ENCODE data around the gene TMEM62. TPM values are rescaled to one million over a fixed set of nuclear protein-coding genes. Genes with fewer than 3 reads are reported as not detected.

The TMEM62 gene
- total and polyA plus RNA-seq, 2 donors (not counting 1 experiment from before 2014, with no cell fraction given): 18.6 to 65.3 TPM

DNA sequence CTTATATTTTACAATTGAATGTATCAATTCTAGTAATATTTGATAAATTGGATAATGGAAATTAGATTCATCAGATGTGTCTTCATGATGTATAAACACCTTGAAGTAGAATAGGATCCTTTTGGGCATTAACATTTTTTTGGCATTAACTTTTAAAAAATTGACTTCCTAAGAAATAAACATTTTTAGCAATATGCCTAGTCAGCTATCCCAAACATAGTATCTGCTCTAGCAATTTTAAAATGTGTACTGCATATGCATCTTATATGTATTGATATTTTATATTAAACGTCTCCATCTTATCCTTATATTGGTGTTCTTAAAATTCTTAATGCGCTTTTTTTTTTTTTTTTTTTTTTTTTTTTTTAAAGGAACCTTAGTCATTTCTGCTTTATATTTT, 60.3 kb downstream of the TMEM62 start:
- ChIA-PET CTCF (interaction anchor here (0.7 to 4.1 kb wide), 2 partner anchors 11 to 32 kb away, joined by 3 to 19 read pairs; no protein-coding TSS in a partner anchor), POLR2A (no interaction called here)
- H3K4me1 Mint-ChIP-seq: peaks cover 24% of the 10 kb centered on the region
- peaks cover 7% of the 10 kb centered on the region for H3K9me3 Mint-ChIP-seq (ENCODE audit: insufficient read depth)
- no CpG with 5 or more reads among the region's 2 CpGs for WGBS (ENCODE audit: insufficient coverage)
- H3K36me3 ChIP-seq (replicated peaks in 1 of 2; ENCODE audit: control extremely low read depth in 1 of 2, control insufficient read depth in 1 of 2, extremely low read depth in 1 of 2, insufficient read depth in 2 of 2, low read length in 1 of 2): peaks cover 13 to 78% of the 10 kb centered on the region in 2 experiments
- ATAC-seq (ENCODE audit: low read depth) (no peak), DNase-seq (no peak)
- no peak overlapping the region for H3K27ac Mint-ChIP-seq
- no peak overlapping the region for H3K4me3 ChIP-seq (ENCODE audit: control extremely low read depth in 1 of 5, extremely low read depth in 1 of 5, insufficient read depth in 1 of 5, low read depth in 2 of 5, low read length in 4 of 5)
- no peaks in the 10 kb centered on the region for H3K27me3 ChIP-seq (replicated peaks in 1 of 4; ENCODE audit: control extremely low read depth in 1 of 4, control insufficient read depth in 3 of 4, insufficient read depth in 4 of 4, low read length in 3 of 4)
- H3K27ac ChIP-seq (ENCODE audit: low read length in 2 of 2): no peak overlapping the region
- peaks cover 35% of the 10 kb centered on the region for H4K20me1 ChIP-seq (ENCODE audit: control insufficient read depth, insufficient read depth, low read length, poor library complexity, severe bottlenecking)
- intact Hi-C loops (cut with micrococcal nuclease): no loop called here
- H3K79me2 ChIP-seq (ENCODE audit: control insufficient read depth, insufficient read depth, low read length): peaks cover 31% of the 10 kb centered on the region
- peaks cover 0 to 4% of the 10 kb centered on the region in 2 donors for H3K4me1 ChIP-seq (ENCODE audit: control insufficient read depth in 2 of 2, insufficient read depth in 2 of 2, low read length in 2 of 2)
- no peak overlapping the region for H3K4me2 ChIP-seq (replicated peaks; ENCODE audit: low read depth, low read length, poor library complexity, severe bottlenecking)
- H3K9ac ChIP-seq (ENCODE audit: low read length): no peak overlapping the region
- peaks cover 0 to 5% (median 3%) of the 10 kb centered on the region in 3 donors for H3K9me3 ChIP-seq (ENCODE audit: control extremely low read depth in 1 of 3, control insufficient read depth in 2 of 3, insufficient read depth in 1 of 3, low read length in 2 of 3)
- no peak for TF ChIP-seq EZH2 (IDR thresholded peaks at IDR 0.05; ENCODE audit: borderline replicate concordance, insufficient read depth, low read depth, low read length, poor library complexity, severe bottlenecking)
- TF ChIP-seq, protein P1, sequence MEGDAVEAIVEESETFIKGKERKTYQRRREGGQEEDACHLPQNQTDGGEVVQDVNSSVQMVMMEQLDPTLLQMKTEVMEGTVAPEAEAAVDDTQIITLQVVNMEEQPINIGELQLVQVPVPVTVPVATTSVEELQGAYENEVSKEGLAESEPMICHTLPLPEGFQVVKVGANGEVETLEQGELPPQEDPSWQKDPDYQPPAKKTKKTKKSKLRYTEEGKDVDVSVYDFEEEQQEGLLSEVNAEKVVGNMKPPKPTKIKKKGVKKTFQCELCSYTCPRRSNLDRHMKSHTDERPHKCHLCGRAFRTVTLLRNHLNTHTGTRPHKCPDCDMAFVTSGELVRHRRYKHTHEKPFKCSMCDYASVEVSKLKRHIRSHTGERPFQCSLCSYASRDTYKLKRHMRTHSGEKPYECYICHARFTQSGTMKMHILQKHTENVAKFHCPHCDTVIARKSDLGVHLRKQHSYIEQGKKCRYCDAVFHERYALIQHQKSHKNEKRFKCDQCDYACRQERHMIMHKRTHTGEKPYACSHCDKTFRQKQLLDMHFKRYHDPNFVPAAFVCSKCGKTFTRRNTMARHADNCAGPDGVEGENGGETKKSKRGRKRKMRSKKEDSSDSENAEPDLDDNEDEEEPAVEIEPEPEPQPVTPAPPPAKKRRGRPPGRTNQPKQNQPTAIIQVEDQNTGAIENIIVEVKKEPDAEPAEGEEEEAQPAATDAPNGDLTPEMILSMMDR (IDR thresholded peaks at IDR 0.05): no peak
- H3K27me3 Mint-ChIP-seq: no peaks in the 10 kb centered on the region
- no peak overlapping the region for H3K4me3 Mint-ChIP-seq
- H2AFZ ChIP-seq (ENCODE audit: insufficient read depth, low read depth, low read length, poor library complexity, severe bottlenecking): no peak overlapping the region

DNA sequence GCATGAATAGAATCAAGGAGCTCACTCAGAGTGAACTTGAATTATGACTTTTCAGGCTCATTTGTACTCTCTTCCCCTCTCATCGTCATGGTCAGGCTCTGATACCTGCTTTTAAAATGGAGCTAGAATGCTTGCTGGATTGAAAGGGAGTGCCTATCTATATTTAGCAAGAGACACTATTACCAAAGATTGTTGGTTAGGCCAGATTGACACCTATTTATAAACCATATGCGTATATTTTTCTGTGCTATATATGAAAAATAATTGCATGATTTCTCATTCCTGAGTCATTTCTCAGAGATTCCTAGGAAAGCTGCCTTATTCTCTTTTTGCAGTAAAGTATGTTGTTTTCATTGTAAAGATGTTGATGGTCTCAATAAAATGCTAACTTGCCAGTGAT, 61.4 kb downstream of the TMEM62 start:
- Histone ChIP-seq H3K79me2 (ENCODE audit: control insufficient read depth, insufficient read depth, low read length) (peaks cover 22% of the 10 kb centered on the region), H3K4me3 (ENCODE audit: control extremely low read depth in 1 of 5, extremely low read depth in 1 of 5, insufficient read depth in 1 of 5, low read depth in 2 of 5, low read length in 4 of 5) (no peak overlapping the region), H3K27ac (ENCODE audit: low read length in 2 of 2) (no peak overlapping the region), H3K9me3 (ENCODE audit: control extremely low read depth in 1 of 3, control insufficient read depth in 2 of 3, insufficient read depth in 1 of 3, low read length in 2 of 3) (peaks cover 0 to 10% (median 3%) of the 10 kb centered on the region in 3 donors), H3K27me3 (replicated peaks in 1 of 4; ENCODE audit: control extremely low read depth in 1 of 4, control insufficient read depth in 3 of 4, insufficient read depth in 4 of 4, low read length in 3 of 4) (no peaks in the 10 kb centered on the region), H4K20me1 (ENCODE audit: control insufficient read depth, insufficient read depth, low read length, poor library complexity, severe bottlenecking) (peaks cover 28% of the 10 kb centered on the region), H3K9ac (ENCODE audit: low read length) (no peak overlapping the region), H3K36me3 (replicated peaks in 1 of 2; ENCODE audit: control extremely low read depth in 1 of 2, control insufficient read depth in 1 of 2, extremely low read depth in 1 of 2, insufficient read depth in 2 of 2, low read length in 1 of 2) (peaks cover 7 to 71% of the 10 kb centered on the region in 2 experiments), H3K4me2 (replicated peaks; ENCODE audit: low read depth, low read length, poor library complexity, severe bottlenecking) (no peak overlapping the region), H2AFZ (ENCODE audit: insufficient read depth, low read depth, low read length, poor library complexity, severe bottlenecking) (no peak overlapping the region), H3K4me1 (ENCODE audit: control insufficient read depth in 2 of 2, insufficient read depth in 2 of 2, low read length in 2 of 2) (peaks cover 0 to 4% of the 10 kb centered on the region in 2 donors)
- ATAC-seq (ENCODE audit: low read depth): no peak
- ChIA-PET CTCF (interaction anchor here (1.6 to 4.1 kb wide), 2 partner anchors 8 to 9 kb away, joined by 4 to 19 read pairs; no protein-coding TSS in a partner anchor), POLR2A (no interaction called here)
- Mint-ChIP-seq H3K27me3 (no peaks in the 10 kb centered on the region), H3K4me1 (peaks cover 18% of the 10 kb centered on the region), H3K4me3 (no peak overlapping the region), H3K9me3 (ENCODE audit: insufficient read depth) (peaks cover 7% of the 10 kb centered on the region), H3K27ac (no peak overlapping the region)
- no CpG with 5 or more reads among the region's 2 CpGs for WGBS (ENCODE audit: insufficient coverage)
- TF ChIP-seq, protein P1 (IDR thresholded peaks at IDR 0.05): no peak
- TF ChIP-seq EZH2 (IDR thresholded peaks at IDR 0.05; ENCODE audit: borderline replicate concordance, insufficient read depth, low read depth, low read length, poor library complexity, severe bottlenecking): no peak
- no peak for DNase-seq
- intact Hi-C loops (cut with micrococcal nuclease): no loop called here

Data from B cell (primary cell).